Activated CD4-positive, alpha-beta T cell treated with anti-CD3 and anti-CD28 coated beads, Interleukin-10, Interleukin-2, amounts not matched to agents 100 ng/mL and 50 ng/mL, durations not matched to agents 16 hours and 8 hours (primary cell): Measurements from ENCODE around the gene CLPSL1.

Experiments used
- DNase-seq: peaks from one replicate; pipeline ENCODE4 v3.0.0-alpha.2; 2020

The CLPSL1 gene

GRCh38 chr6:35765739-35766138 lies 15.1 kb upstream of the CLPSL1 start:
- no peak for DNase-seq

- no peak for DNase-seq
These were observed 11.6 kb upstream of the CLPSL1 start for GRCh38 chr6:35769211-35769610.

- DNase-seq = no peak
These were observed 9.5 kb upstream of the CLPSL1 start for GRCh38 chr6:35771343-35771627.

GRCh38 chr6:35774116-35774794 lies 6.6 kb upstream of the CLPSL1 start:
- no peak for DNase-seq

- DNase-seq = no peak
These were observed 5.8 kb upstream of the CLPSL1 start for GRCh38 chr6:35775031-35775430.

GRCh38 chr6:35776364-35777215 lies 4.2 kb upstream of the CLPSL1 start, which contains the start of gene CLPSL2:
Gene CLPSL2, plus strand, starts transcription at chr6:35776598. Its CDS starts 21 bp downstream, at chr6:35776619.
- DNase-seq = no peak

- no peak for DNase-seq
These were observed 3.3 kb upstream of the CLPSL1 start for GRCh38 chr6:35777356-35778102.

GRCh38 chr6:35778437-35778836 lies 2.4 kb upstream of the CLPSL1 start:
- no peak for DNase-seq

- no peak for DNase-seq
These were observed 471 bp downstream of the CLPSL1 start for GRCh38 chr6:35781290-35781689.

GRCh38 chr6:35782424-35782823 lies 1.6 kb downstream of the CLPSL1 start:
- DNase-seq = no peak

- no peak for DNase-seq
These were observed 3.4 kb downstream of the CLPSL1 start for GRCh38 chr6:35784200-35784599.

- DNase-seq = no peak
These were observed 5.5 kb downstream of the CLPSL1 start for GRCh38 chr6:35786272-35786671.

- DNase-seq = no peak
These were observed 6.0 kb downstream of the CLPSL1 start for GRCh38 chr6:35786810-35787209.

GRCh38 chr6:35787266-35788218 lies 6.7 kb downstream of the CLPSL1 start:
- DNase-seq = no peak

- no peak for DNase-seq
These were observed 7.7 kb downstream of the CLPSL1 start for GRCh38 chr6:35788423-35788982.

- no peak for DNase-seq
These were observed 9.9 kb downstream of the CLPSL1 start for GRCh38 chr6:35790683-35791082.

- DNase-seq = no peak
These were observed 14.0 kb downstream of the CLPSL1 start for GRCh38 chr6:35794536-35795452.

GRCh38 chr6:35795453-35796071 lies 14.7 kb downstream of the CLPSL1 start:
- no peak for DNase-seq

GRCh38 chr6:35796236-35796635 lies 15.4 kb downstream of the CLPSL1 start:
- no peak for DNase-seq

- no peak for DNase-seq
These were observed 17.2 kb downstream of the CLPSL1 start for GRCh38 chr6:35797837-35798526.
